ENCODE data around the gene SLC39A12.
A peak's percentile ranks its signal among the peaks of the same experiment; 100 is the strongest.

Gene SLC39A12

DNA sequence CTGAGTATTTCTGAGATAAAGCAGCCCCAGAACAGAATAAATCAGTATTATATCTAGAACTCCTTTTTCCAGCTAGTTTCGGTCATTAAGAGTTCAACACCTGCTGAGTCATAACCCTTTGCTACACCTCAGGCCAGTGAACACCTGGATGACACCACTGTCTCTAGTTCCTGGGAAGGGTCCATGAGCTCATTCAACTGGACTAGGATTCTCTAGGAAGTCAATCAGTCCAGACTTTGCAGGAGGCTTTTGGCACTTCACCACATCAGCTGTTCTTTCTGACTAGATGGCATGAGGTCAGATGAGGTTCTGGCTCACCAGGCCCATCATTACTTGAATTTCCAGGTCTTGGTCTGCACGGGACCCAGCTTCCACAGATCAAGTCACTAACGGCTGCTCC, 11.7 kb downstream of the SLC39A12 start:
- peak; percentile 72 for DNase-seq (ENCODE audit: low spot score)

DNA sequence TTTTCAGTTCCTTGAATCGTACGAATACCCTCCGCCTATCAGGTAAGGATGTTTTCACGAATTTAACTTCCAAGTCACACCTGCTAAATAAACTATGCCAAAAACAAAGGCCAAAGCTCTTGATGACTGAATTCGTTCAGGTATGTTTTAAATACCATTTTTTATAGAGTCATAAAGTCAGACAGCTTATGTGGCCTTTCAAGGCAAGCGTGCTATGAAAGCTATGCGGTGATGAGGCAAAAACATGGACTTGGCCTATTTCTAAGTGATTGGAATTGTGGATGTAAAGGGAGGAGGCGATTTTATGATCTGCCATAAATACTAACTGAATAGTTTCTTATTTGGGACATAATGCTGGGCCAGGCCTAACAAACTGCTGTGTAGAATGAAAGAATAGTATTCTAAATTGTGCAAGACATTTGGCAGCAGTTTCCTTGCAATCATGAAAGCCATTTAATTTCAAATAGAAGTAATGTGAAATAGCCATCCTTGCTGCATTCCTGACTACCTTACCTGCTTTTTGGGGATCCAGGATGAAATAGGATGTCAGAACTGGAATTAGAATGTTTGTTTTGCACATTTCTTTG, 14.0 kb downstream of the SLC39A12 start:
- DNase-seq (ENCODE audit: low spot score): no peak

DNA sequence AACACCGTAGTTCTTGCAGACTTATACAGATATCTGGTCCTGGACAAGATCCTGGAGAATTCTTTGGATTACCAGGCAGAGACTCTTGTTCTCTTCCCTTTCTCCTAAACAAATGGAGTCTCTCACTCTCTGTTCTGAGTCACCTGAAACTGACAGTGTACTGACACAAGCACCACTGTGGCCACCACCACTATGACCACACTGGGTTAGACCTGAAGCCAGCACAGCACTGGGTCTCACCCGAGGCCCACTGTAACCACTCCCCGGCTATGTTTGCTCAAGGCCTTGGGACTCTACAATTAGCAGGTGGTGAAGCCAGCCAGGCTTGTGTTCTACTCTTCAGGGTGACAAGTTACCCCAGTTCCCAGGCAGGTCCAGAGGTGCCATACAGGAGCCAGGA, 22.8 kb downstream of the SLC39A12 start:
- DNase-seq (ENCODE audit: low spot score): no peak

DNA sequence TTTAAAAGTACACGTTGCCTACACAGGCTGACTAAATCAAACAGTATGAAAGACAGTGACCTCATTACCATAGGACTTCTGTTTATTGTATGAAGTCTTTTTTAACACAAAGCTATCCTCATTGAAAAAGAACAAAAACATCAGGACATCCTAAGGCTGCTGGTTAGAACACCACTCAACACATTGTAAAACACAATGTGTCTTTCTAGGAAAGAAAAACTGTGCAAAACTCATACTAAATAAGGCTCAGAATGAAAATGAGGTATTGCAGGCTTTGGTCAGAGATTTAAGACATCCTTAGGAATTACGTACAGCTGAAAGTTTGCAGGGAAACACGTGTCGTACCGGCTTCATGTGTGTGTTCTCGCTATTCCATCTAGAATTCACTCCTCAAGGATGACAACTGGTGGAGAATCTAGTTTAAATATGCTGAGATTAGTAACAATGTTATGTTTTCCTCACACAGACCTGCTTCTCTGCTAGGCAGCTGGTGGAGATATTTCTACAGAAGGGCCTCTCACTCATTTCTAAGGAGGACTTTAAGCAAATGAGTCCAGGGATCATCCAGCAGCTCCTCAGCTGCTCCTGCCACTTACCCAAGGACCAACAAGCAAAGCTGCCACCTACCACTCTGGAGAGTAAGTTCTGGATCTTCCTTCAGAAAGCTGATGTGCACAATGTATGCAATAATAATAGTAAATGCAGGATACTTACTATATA, 29.3 kb downstream of the SLC39A12 start:
- DNase-seq (ENCODE audit: low spot score): no peak

DNA sequence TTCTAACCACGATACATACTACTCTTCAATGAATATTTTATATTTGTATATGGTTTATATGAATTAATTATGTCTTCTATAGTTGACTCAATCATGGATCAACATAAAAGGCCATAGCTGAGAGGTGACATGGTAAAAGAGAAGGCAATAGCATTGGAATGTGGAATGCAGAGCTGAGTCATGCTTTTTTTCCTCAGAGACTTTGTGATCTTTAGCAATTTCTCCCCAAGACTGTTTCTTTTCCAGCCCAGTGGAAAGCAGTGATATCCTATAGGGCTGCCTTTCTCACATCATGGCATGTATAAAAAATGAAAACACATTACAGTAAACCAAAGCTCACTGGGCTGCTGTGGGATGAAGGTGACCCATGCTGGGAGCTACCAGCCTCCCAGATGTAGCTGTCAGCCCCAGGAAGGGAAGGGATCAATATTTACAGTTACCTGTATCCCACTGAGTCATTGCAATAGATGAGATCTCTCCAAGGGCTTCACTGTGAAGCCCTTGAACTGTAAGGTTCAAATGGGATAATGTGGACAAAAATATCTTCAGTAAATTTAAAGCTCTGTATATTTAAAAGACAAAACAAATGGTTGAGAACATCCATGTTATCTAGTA, 30.2 kb downstream of the SLC39A12 start:
- DNase-seq (ENCODE audit: low spot score): peak; percentile 85

DNA sequence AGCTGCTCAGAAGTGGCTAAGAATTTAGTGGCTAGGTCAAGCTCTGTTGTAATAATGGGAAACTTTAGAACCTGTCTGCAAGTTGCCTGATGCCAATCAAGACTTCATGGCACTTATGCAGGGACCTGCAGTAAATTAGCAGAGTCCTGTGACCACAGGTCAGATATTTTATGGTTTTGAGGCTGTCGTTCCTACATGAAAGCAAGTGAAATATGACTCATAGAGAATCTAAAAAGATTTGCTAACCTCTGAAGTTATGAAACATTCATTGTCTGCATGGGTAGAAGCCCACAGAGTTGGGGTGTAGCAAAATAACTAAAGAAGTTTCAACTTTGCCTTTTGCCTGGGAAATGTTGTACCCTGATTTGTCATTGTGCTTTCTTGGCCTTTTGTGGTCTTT, 32.3 kb downstream of the SLC39A12 start:
- DNase-seq (ENCODE audit: low spot score): peak; percentile 57

DNA sequence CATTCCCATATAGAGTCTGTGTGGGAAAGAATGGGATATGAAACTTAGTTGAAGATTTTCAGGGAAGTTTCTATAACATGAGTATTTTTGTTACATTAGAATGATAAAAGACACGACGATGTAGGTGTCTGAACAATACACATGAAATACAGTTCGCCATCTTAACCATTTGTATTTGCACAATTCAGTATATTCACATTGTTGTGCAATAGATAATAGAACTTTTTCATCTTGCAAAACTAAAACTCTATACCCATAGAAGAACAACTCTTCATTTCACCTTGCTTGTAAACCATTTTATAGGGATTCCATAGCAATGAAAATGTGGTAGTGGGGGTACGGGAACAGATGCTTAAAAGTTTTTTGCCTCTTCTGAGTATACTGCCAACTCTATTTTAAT, 32.8 kb downstream of the SLC39A12 start:
- no peak for DNase-seq (ENCODE audit: low spot score)

DNA sequence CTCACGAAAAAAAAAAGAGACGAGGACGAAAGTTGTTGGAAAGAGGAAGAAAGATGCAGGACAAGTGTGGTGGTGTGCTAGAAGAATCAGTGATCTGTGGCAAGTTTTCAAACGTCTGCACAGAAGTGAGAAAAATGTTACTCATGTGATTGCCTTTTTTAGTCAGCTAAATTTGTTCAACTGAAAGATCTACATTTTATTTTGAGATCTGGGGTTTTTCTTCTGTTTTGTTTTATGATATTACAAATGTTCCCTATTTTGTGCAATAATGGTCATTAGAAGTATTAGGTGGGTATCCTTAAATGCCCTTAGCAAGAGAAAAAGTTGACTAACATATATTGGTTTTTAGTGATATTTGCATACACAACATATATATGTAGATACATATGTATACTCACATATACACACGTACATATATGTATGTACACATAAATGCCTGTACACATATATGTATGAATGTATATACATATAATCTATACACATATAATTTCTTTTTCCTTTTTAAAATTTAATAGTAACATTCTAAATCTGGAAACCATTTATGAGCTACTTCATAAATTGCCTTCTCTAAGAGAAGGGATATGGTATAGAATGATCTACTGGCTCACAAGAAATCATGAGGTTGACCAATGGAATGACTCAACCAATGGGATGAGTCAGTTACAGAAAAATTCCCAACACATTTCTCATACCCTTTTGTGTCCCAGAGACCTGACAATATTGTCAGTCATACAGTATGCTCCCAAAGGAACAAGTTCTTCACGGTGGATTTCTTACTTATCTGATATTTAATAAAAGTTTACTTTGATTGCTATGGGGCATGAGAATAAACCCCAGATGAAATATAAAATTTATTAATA, 38.4 kb downstream of the SLC39A12 start:
- peak; percentile 90 for DNase-seq (ENCODE audit: low spot score)

DNA sequence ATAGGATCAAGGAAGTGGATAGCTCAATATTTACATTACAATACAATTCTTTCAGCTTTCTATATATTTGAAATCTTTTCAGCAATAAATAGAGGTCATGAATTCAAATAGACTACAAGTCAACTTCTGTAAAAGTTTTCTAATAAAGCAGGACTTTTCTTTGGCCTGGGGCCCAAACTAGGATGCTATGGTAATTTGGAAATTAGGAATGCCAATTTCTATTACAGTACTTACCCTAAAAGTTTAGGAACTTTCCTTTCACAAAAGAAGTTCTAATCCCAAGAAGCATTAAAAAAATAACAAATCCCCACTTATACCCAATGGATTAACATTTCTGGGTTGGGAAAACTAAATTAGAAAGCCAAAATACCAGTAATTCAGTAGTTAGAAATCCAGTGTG, 40.5 kb downstream of the SLC39A12 start:
- DNase-seq (ENCODE audit: low spot score): no peak

DNA sequence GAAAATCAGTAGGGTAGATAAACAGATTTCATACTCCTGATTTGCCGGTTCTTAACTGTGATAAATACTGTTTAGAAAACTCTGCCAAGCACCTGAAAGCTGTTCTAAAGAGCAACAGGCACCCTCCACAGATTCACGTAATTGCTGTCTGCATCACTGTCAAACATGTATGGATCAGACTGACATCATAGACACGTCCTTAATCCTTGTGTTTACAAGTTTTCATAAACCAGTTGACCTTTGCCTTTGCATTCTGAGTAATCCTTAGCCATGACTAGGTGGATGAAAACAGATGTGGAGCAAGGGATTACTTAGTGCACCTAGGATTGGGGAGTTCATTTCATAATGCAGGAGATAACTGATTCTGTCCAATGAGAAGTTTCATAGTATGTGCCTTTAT, 41.6 kb downstream of the SLC39A12 start:
- no peak for DNase-seq (ENCODE audit: low spot score)

DNA sequence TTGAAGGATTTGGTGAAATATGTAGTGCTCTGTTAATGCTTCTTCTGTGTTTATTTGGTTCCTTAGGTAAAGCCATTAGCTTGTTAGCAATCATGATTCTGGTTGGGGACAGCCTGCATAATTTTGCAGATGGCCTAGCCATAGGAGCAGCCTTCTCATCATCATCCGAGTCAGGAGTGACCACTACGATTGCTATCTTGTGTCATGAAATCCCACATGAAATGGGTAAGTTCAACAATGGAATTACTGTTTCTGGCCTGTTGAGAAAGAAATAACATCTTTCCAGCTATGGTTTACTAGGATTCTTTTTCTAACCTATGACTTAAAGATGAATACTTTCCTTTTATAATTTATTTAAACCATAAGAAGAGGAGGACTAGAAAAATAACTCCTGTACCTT, 48.9 kb downstream of the SLC39A12 start:
- no peak for DNase-seq (ENCODE audit: low spot score)

DNA sequence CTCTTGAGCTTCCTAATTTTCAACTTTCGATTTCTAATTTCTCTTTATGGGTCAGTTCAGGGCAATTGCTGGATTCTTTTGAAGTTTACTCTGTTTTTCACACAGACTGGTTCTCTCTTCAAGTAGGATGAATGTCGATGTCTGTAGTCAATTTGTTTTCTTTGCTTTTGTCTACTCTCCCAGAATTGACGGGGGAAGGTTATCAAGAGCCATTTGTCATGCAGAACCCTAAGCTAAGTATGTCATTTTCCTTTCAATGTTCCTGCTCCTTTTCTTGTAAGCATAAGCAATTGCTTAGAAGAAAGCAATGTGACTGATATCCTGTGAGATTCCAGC, 53.7 kb downstream of the SLC39A12 start:
- DNase-seq (ENCODE audit: low spot score): no peak

DNA sequence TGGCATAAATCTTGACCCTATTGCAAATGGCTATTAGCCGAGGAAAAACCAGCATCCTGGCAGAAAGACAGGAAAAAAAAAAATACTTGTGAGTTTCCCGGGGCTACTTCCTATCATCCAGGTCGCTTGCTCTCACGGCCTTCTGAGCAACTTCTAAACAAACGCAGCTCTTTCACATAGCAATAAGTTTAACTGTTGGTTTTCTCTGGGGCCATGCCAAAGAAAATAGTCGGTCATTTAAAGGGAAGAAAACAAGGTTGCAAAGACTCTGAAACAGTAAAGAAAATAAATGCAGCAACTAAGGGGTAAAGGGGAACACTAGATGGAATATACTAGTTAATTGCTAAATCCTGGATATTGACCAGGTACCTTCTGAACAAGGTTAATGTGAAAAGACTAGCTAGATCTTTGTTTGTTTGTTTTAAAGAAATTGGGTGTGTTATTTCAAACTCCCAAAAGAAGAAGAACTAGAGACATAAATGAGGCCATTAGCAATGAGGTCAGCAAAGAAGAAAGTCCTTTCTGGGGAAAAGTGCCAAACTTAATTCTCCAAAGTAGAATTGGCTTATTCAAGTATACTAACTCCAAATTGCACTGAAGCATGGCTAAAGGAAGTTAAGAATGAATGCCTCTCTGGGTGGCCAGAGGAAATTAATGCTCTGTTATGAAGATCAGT, 54.2 kb downstream of the SLC39A12 start:
- DNase-seq (ENCODE audit: low spot score): peak; percentile 28

DNA sequence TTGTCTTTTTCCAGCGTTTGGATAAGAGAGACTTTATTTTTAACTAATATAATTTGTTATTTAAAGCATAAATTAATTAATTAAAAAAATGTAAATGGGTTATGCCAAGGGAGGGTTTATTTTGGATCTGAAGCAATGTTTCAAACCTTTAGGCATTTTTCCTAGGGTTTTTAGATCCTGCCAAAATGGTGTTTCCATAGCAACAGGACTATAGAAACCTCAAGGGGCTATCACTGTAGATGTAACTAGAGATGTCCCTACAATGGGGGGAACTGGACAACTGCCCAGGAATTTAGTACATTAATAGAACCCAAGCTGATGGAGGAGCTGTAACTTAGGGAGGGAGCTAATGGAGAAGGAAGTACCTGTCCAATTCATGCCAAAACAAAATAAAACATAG, 57.3 kb downstream of the SLC39A12 start:
- DNase-seq (ENCODE audit: low spot score): no peak

DNA sequence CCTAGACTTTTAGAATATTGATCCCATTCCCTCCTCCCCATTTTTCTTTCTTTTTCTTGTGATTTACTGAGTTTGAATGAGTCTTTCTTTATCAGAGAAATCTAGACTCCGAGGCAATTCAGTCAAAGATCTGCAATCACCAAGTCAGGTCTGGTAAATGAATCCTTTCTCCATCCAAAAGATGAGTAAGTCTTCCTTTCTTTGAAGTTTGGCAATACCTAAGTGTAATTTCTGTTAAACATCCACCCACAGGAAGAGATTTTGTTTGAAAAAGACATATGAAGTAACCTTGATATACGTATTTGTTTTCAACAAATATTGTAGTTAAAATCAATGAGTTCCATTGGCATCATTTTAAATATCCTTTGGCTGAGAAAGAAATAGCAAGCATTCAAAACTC, 58.3 kb downstream of the SLC39A12 start:
- peak; percentile 13 for DNase-seq (ENCODE audit: low spot score)

DNA sequence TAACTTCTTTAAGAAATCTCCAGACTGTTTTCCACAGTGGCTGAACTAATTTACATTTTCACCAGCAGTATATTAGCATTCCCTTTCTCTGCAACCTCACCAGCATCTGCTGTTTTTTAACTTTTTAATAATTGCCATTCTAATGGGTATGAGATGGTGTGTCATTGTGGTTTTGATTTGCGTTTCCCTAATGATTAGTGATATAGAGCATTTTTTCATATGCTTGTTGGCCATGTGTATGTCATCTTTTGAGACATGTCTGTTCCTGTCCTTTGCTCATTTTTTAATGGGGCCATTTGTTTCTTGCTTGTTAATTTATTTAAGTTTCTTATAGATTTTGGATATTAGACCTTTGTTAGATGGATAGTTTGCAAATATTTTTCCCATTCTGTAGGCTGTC, 68.8 kb downstream of the SLC39A12 start:
- DNase-seq (ENCODE audit: low spot score): no peak

DNA sequence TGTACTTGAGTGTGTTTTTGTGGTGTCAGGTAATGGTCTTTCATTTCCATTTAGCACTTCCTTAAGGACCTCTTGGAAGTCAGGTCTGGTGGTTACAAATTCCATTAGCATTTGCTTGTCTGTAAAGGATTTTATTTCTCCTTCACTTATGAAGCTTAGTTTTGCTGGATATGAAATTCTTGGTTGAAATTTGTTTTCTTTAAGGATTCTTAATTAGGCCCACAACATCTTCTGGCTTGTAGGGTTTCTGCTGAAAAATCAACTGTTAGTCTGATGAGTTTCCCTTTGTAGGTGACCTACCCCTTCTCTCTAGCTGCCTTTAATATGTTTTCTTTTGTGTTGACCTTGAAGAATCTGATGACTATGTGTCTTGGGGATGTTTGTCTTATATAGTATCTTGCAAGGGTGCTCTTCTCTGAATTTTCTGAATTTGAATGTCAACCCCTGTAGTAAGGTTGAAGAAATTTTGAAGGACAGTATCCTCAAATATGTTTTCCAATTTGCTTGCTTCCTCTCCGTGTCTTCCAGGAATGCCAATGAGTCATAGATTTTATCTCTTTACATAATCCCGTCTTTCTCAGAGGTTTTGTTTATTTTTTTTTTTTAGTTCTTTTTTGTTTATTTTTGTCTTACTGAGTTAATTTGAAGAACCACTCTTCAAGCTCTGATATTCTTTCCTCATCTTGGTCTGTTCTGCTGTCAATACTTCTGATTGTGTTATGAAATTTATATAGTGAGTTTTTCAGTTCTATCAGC, 70.2 kb downstream of the SLC39A12 start:
- no peak for DNase-seq (ENCODE audit: low spot score)

DNA sequence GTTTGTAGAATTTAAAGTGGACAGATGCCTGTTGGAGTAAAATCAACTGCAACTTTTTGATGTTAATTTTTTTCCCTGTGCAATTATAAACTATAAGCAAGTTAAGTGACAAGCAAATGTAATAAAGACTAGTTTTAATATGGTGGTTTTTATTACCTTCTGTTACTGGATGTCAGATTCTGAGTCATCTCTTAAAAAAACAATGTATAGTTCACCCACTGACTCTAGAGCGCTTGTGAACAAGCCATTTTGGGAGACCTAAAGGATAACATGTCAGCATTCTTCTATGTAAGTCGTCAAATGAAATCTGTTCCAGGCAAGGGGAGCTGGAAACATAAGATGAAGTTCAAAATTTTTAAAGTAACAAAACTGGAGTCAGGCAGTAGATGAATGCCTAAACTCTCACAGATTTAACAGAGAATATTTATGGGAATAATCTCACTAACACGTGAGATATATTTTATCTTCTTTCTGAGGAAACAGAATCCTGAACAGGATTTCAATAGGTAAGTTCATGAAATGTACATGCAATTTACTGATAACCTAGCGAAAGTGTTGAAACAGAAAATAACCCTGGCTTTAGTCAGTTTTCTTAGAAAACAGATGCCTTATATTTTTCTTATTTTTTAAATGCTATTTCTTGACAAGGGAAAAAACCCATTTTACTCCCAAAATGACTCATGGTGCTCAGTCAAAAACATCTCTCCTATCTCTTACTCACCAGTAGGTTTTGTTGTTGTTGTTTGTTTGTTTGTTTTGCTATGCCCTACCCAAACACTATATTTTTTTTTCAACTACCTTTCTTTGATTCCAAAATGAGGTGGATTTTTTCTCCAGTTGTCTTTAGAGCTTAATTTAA, 91.7 kb downstream of the SLC39A12 start:
- no peak for DNase-seq (ENCODE audit: low spot score)

DNA sequence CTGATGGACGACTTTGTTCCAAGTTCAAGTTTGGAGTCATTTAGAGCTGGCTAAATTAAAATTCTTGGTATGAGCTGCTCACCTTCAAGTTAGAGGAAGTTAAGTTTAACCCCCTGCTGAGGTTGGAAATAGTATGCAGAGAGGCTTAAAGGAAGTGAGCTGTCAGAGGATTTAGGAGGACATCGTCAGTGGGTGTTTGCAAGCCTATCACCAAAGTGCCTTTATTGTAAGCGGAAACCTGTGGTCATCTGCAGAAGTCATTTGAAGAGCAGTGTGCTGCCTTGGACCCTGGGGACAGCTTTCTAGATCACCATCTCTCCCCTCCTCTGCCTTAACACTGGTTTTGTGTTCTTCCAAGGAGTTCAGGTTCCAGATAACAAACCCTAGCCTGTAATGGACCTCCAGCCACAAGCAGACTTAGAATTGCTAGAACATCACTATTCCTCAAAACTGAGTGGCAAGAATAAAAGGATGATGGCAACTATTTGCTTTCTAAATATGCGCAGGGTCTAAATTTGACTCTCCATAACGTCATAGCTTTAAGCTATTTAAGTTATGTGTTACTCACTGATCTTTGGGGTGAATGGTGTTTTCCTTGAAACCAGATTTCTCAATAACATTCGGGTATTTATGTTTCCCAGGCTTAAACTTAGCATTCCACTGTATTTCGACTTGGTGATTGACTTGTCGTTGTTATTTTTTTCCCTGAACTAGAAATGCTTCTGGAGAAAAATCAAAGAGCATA, 93.4 kb downstream of the SLC39A12 start:
- DNase-seq (ENCODE audit: low spot score): peak; percentile 40

DNA sequence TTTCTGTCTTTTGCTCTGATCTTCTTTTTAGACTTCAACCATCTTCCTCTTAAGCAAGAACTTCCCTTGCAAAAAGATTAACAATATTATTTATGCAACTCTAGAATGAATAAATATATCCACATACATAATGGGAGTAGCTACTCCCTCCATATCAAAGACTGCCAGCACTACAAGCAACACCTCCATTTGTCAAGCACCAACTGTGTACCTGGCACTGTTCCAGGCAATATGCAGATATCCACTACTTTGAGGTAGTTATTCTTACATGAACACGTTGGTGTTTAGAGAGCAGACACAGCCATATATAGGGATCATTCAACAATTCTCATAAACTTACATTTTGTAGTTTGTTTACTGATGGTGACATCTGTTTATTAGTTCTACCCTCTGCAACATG, 104.9 kb downstream of the SLC39A12 start:
- no peak for DNase-seq (ENCODE audit: low spot score)
